HL-60/S4 treated with phorbol 12-myristate 13-acetate at 8.2 ng/mL for 4 days and 3 days (cell line): Measurements from ENCODE around the gene KIRREL3.

Experiments
- in situ Hi-C: fragments of 300-500 bp; cut with MboI; formaldehyde crosslinking; loops from 2 replicates; pipeline ENCODE4 v1.15.0; 2022; ENCODE audit warnings: low sequenced_read_pairs

The KIRREL3 gene

GRCh38 chr11:126612671-126613070, 387.9 kb downstream of the KIRREL3 start:
- in situ Hi-C loops, result no loop called here

GRCh38 chr11:126611438-126611837, 389.1 kb downstream of the KIRREL3 start:
- in situ Hi-C loops, result no loop called here

GRCh38 chr11:126608658-126609057, 391.9 kb downstream of the KIRREL3 start:
- in situ Hi-C loops, result no loop called here

- in situ Hi-C loops, result no loop called here
Measured at GRCh38 chr11:126607776-126608541, 392.6 kb downstream of the KIRREL3 start.

- in situ Hi-C loops, result no loop called here
Measured at GRCh38 chr11:126607374-126607773, 393.2 kb downstream of the KIRREL3 start.

GRCh38 chr11:126606484-126606883, 394.1 kb downstream of the KIRREL3 start:
- in situ Hi-C loops, result no loop called here

- in situ Hi-C loops, result no loop called here
Measured at GRCh38 chr11:126604461-126604860, 396.1 kb downstream of the KIRREL3 start.

- in situ Hi-C loops, result no loop called here
Measured at GRCh38 chr11:126603486-126603885, 397.1 kb downstream of the KIRREL3 start.

- in situ Hi-C loops, result no loop called here
Measured at GRCh38 chr11:126602993-126603392, 397.6 kb downstream of the KIRREL3 start.

GRCh38 chr11:126602349-126602940, 398.1 kb downstream of the KIRREL3 start:
- in situ Hi-C loops, result no loop called here

GRCh38 chr11:126601550-126602215, 398.9 kb downstream of the KIRREL3 start:
- in situ Hi-C loops, result no loop called here

GRCh38 chr11:126601136-126601535, 399.4 kb downstream of the KIRREL3 start:
- in situ Hi-C loops, result no loop called here

- in situ Hi-C loops, result no loop called here
Measured at GRCh38 chr11:126599217-126599897, 401.2 kb downstream of the KIRREL3 start.

GRCh38 chr11:126598344-126599216, 402.0 kb downstream of the KIRREL3 start:
- in situ Hi-C loops, result no loop called here

- in situ Hi-C loops, result no loop called here
Measured at GRCh38 chr11:126597041-126597440, 403.5 kb downstream of the KIRREL3 start.

- in situ Hi-C loops, result no loop called here
Measured at GRCh38 chr11:126596474-126596873, 404.1 kb downstream of the KIRREL3 start.

GRCh38 chr11:126595560-126595959, 405.0 kb downstream of the KIRREL3 start:
- in situ Hi-C loops, result no loop called here

GRCh38 chr11:126594921-126595367, 405.6 kb downstream of the KIRREL3 start:
- in situ Hi-C loops, result no loop called here

GRCh38 chr11:126592496-126593410, 407.8 kb downstream of the KIRREL3 start:
- in situ Hi-C loops, result no loop called here
